Subcutaneous adipose tissue (tissue), 4 donors: ENCODE data around the gene TCP10L. TPM values are rescaled to one million over a fixed set of nuclear protein-coding genes. Genes with fewer than 3 reads are reported as not detected.

ENCODE experiments used
- CTCF ChIP-seq: fragments of 450-650 bp; IDR thresholded peaks from one replicate; pipeline ENCODE4 v1.5.1; 2016; ENCODE audit warnings: low read depth, mild to moderate bottlenecking, control low read depth, antibody characterized with exemption, moderate library complexity
- total RNA-seq, 4 donors: library from RNA; depleted of rRNA; stranded (reverse); fragments of >200 nt; gene quantifications; one replicate each; pipeline ENCODE4 v1.1.0, GENCODE V29; 2016

TCP10L gene
- total RNA-seq, 4 donors from 2014 or later, result not detected

GRCh38 chr21:32608851-32609250, 23.5 kb upstream of the TCP10L start:
- no peak for TF ChIP-seq CTCF

DNA sequence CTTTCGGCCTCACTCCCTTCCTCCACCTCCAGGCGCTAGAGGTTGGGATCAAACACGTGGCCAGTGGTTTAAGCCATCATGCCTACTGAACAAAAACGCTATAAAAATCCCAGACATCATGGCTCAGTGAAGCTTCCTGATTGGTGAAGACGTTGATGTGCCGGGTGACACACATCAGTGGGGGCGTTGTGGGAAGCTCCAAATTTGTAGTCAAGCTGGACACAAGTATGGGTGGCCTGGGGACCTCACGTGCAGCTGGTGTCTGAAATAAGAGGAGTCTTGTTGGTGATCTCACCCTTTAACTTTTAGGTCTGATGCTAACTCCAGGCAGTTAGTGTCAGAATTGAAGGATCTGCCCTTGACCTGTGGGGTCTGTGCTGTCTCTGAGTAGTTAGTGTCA, 20.1 kb upstream of the TCP10L start:
- no peak for TF ChIP-seq CTCF

DNA sequence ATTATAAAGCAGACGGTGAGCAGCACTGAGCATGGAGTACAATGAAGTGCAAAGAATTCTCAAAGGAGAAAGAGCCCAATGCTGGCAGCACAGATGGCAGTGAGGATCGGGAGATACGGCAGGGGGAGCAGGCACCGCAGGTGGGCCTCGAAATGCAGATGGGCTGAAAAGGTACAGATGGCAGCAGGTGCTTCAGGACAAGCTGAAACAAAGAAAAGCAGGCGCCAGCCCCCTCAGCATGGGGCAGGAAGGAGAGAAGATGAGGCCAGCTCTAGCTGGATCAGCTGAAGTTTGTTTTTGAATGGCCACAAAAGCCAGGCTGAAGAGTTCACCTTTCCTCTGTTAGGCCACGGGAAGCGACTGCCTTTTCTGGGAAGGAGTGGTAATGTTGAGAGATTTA, 19.1 kb upstream of the TCP10L start:
- TF ChIP-seq CTCF, result no peak

DNA sequence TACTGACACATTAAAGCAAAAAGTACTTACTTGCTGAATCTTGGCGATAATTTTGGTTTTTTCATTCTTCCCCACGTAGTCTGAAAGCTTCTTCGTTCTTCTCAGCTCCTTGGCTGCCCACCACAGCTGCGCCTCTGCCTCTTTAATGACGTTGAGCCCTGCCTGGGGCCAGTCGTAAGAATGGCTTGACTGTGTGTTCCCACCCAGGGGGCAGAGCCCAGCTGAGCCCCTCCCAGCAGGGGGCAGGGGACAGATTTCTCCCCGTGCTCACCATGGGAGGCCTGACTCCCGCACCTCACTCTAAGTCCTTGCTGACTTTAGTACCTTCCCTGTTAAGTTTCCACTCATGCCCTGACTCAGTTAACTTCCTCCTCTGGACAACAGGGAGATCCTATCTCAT, 17.8 kb upstream of the TCP10L start:
- no peak for TF ChIP-seq CTCF

DNA sequence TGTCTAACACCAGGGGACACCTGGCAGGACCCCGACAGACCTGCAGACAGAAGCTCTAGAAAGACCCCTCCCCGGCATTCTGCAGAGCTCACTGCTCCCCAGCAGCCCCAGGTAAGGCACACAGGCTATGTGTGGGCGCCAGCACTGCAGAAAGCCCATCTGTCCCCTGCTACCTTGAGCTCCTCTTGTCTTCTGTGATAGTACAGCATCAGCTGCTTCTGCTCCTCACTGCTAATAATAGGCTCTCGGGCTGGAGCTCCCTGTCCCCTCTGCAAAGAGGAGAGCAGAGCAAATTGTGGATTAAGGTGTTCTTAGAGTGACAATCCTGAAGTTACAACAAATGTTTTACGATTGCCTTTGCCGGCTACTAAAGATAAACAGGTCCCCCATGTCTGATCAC, 16.8 kb upstream of the TCP10L start:
- TF ChIP-seq CTCF, result no peak

DNA sequence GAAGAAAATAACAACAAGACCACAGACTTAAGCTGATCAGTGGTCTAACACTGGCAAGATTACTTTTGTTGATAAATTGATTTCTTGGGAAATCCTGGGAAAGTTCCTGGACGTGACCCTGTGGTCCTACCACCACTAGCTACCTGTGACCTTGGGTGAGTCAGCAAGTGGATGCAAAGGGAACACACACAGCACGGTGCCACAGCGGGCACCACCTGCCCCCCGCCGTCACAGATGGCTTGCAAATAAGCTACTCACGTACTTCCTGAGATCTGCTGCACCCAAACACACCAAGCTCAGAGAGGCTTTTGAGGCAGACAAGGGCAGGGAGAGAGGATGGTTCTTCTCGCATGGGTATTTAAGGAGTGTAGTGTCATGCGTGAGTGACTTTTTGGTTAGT, 14.2 kb upstream of the TCP10L start:
- TF ChIP-seq CTCF, result no peak

- TF ChIP-seq CTCF, result no peak
Observed at GRCh38 chr21:32599091-32599490, 13.8 kb upstream of the TCP10L start.

DNA sequence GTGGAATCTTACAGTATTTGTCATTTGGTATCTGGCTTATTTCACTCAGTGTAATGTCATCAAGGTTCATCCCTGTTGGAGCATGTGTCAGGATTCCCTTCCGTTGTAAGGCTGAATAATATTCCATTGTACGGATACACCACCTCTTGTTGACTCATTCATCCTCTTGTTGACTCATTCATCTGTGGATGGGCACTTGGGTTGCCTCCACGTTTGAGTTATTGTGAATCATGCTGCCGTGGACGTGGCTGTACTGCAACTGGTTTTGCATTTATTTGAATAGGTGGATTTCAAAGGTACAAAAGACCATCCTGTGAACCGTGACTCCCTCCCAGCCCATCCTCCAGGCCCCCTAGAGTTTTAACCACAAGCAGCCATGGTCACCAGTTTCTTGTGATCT, 11.9 kb upstream of the TCP10L start:
- no peak for TF ChIP-seq CTCF
